SK-N-SH treated with all-trans-retinoic acid at 6 μM for 48 hours (cell line): ENCODE data around the gene ZFYVE21.

Experiments used
- ARNTL ChIP-seq: fragments of 450-650 bp; formaldehyde crosslinking; IDR thresholded peaks from 2 replicates; pipeline ENCODE4 v1.5.0; 2020; ENCODE audit warnings: low read depth, mild to moderate bottlenecking, moderate library complexity, borderline replicate concordance
- ESRRG ChIP-seq: fragments of 250-450 bp; sonication (Bioruptor Pico); IDR thresholded peaks from 2 replicates; pipeline ENCODE4 v1.6.1; 2021; ENCODE audit warnings: mild to moderate bottlenecking
- RARB ChIP-seq: fragments of 250-450 bp; sonication (Bioruptor Pico); IDR thresholded peaks from 2 replicates; pipeline ENCODE4 v1.8.0; 2021; ENCODE audit warnings: mild to moderate bottlenecking, moderate library complexity
- SNAI2 ChIP-seq: fragments of 250-450 bp; sonication (Bioruptor Pico); IDR thresholded peaks from 2 replicates; pipeline ENCODE4 v1.5.0; 2020; ENCODE audit warnings: mild to moderate bottlenecking, moderate library complexity
- TCF4 ChIP-seq: fragments of 250-450 bp; sonication (Bioruptor Pico); IDR thresholded peaks from 2 replicates; pipeline ENCODE4 v1.8.0; 2021; ENCODE audit warnings: mild to moderate bottlenecking, moderate library complexity, borderline replicate concordance
- ZC3H10 ChIP-seq: fragments of 250-450 bp; sonication (Bioruptor Pico); IDR thresholded peaks from 2 replicates; pipeline ENCODE4 v1.5.1; 2021; ENCODE audit warnings: mild to moderate bottlenecking, moderate library complexity
- ZFP3 ChIP-seq: fragments of 250-450 bp; sonication (Bioruptor Pico); IDR thresholded peaks from 2 replicates; pipeline ENCODE4 v1.5.0; 2020; ENCODE audit warnings: mild to moderate bottlenecking, moderate library complexity
- ZFP30 ChIP-seq: fragments of 450-650 bp; formaldehyde crosslinking; IDR thresholded peaks from 2 replicates; pipeline ENCODE4 v1.5.0; 2022; ENCODE audit warnings: mild to moderate bottlenecking, moderate library complexity
- ZNF565 ChIP-seq: fragments of 450-650 bp; formaldehyde crosslinking; conservative IDR thresholded peaks from 2 replicates; pipeline ENCODE4 v1.5.0; 2020; ENCODE audit warnings: low read depth, mild to moderate bottlenecking, moderate library complexity
- ZNF8 ChIP-seq: fragments of 450-650 bp; formaldehyde crosslinking; IDR thresholded peaks from 2 replicates; pipeline ENCODE4 v1.5.0; 2020; ENCODE audit warnings: mild to moderate bottlenecking, moderate library complexity
- TF ChIP-seq, protein P1 (sequence below): fragments of 250-450 bp; sonication (Bioruptor Pico); IDR thresholded peaks from 2 replicates; pipeline ENCODE4 v1.5.1; 2021; ENCODE audit warnings: mild to moderate bottlenecking, moderate library complexity
- TF ChIP-seq, protein P2 (sequence below): fragments of 250-450 bp; sonication (Bioruptor Pico); IDR thresholded peaks from 2 replicates; pipeline ENCODE4 v1.8.0; 2020; ENCODE audit warnings: mild to moderate bottlenecking, moderate library complexity, borderline replicate concordance
- TF ChIP-seq, protein P3 (sequence below): fragments of 250-450 bp; sonication (Bioruptor Pico); IDR thresholded peaks from 2 replicates; pipeline ENCODE4 v1.5.1; 2020; ENCODE audit warnings: low read depth, mild to moderate bottlenecking, moderate library complexity
- TF ChIP-seq, protein P4 (sequence below): fragments of 250-450 bp; sonication (Bioruptor Pico); IDR thresholded peaks from 2 replicates; pipeline ENCODE4 v1.5.0; 2020; ENCODE audit warnings: mild to moderate bottlenecking, moderate library complexity

DNA sequence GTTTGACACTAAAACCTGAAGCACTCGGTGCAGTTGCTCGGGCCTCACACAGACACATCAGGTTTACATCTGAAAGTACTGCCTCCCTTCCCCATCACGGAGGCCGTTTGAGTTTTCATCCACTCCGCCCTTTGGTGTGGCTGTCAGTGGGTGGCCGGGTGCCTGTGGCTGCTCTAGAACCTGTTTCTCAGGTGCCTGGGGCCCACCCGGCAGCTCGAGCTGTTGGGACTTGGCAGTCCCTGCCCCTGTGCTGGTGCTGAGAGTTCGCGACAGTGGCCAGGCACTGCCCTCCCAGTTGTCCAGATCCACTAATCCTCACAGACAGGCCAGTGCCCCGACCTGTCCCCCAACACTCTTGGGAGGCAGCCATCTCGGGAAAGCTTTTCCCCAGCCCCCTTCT lies 22.7 kb upstream of the ZFYVE21 start:
- no peak for TF ChIP-seq RARB (CRISPR knock-in tag)
- TF ChIP-seq, protein P1, sequence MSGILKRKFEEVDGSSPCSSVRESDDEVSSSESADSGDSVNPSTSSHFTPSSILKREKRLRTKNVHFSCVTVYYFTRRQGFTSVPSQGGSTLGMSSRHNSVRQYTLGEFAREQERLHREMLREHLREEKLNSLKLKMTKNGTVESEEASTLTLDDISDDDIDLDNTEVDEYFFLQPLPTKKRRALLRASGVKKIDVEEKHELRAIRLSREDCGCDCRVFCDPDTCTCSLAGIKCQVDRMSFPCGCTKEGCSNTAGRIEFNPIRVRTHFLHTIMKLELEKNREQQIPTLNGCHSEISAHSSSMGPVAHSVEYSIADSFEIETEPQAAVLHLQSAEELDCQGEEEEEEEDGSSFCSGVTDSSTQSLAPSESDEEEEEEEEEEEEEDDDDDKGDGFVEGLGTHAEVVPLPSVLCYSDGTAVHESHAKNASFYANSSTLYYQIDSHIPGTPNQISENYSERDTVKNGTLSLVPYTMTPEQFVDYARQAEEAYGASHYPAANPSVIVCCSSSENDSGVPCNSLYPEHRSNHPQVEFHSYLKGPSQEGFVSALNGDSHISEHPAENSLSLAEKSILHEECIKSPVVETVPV (CRISPR knock-in tag), result no peak
- no peak for TF ChIP-seq ARNTL (CRISPR knock-in tag)
- TF ChIP-seq, protein P2, sequence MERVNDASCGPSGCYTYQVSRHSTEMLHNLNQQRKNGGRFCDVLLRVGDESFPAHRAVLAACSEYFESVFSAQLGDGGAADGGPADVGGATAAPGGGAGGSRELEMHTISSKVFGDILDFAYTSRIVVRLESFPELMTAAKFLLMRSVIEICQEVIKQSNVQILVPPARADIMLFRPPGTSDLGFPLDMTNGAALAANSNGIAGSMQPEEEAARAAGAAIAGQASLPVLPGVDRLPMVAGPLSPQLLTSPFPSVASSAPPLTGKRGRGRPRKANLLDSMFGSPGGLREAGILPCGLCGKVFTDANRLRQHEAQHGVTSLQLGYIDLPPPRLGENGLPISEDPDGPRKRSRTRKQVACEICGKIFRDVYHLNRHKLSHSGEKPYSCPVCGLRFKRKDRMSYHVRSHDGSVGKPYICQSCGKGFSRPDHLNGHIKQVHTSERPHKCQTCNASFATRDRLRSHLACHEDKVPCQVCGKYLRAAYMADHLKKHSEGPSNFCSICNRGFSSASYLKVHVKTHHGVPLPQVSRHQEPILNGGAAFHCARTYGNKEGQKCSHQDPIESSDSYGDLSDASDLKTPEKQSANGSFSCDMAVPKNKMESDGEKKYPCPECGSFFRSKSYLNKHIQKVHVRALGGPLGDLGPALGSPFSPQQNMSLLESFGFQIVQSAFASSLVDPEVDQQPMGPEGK (CRISPR knock-in tag), result no peak
- TF ChIP-seq ZFP3 (CRISPR knock-in tag), result no peak
- TF ChIP-seq, protein P3, sequence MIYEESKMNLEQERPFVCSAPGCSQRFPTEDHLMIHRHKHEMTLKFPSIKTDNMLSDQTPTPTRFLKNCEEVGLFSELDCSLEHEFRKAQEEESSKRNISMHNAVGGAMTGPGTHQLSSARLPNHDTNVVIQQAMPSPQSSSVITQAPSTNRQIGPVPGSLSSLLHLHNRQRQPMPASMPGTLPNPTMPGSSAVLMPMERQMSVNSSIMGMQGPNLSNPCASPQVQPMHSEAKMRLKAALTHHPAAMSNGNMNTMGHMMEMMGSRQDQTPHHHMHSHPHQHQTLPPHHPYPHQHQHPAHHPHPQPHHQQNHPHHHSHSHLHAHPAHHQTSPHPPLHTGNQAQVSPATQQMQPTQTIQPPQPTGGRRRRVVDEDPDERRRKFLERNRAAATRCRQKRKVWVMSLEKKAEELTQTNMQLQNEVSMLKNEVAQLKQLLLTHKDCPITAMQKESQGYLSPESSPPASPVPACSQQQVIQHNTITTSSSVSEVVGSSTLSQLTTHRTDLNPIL (CRISPR knock-in tag), result no peak
- TF ChIP-seq, protein P4, sequence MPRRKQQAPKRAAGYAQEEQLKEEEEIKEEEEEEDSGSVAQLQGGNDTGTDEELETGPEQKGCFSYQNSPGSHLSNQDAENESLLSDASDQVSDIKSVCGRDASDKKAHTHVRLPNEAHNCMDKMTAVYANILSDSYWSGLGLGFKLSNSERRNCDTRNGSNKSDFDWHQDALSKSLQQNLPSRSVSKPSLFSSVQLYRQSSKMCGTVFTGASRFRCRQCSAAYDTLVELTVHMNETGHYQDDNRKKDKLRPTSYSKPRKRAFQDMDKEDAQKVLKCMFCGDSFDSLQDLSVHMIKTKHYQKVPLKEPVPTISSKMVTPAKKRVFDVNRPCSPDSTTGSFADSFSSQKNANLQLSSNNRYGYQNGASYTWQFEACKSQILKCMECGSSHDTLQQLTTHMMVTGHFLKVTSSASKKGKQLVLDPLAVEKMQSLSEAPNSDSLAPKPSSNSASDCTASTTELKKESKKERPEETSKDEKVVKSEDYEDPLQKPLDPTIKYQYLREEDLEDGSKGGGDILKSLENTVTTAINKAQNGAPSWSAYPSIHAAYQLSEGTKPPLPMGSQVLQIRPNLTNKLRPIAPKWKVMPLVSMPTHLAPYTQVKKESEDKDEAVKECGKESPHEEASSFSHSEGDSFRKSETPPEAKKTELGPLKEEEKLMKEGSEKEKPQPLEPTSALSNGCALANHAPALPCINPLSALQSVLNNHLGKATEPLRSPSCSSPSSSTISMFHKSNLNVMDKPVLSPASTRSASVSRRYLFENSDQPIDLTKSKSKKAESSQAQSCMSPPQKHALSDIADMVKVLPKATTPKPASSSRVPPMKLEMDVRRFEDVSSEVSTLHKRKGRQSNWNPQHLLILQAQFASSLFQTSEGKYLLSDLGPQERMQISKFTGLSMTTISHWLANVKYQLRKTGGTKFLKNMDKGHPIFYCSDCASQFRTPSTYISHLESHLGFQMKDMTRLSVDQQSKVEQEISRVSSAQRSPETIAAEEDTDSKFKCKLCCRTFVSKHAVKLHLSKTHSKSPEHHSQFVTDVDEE (CRISPR knock-in tag), result no peak
- TF ChIP-seq ZNF8 (CRISPR knock-in tag), result no peak
- no peak for TF ChIP-seq ZC3H10
- TF ChIP-seq ZNF565 (CRISPR knock-in tag), result no peak
- no peak for TF ChIP-seq ZFP30
- no peak for TF ChIP-seq ESRRG (CRISPR knock-in tag)
- TF ChIP-seq TCF4 (CRISPR knock-in tag), result no peak
- TF ChIP-seq SNAI2 (CRISPR knock-in tag), result no peak
